ENCODE data around the gene RARRES2. TPM values are rescaled to one million over a fixed set of nuclear protein-coding genes. Genes with fewer than 3 reads are reported as not detected.

RARRES2 gene
- total RNA-seq, 1 experiment from 2014 or later = 2.1 TPM

DNA sequence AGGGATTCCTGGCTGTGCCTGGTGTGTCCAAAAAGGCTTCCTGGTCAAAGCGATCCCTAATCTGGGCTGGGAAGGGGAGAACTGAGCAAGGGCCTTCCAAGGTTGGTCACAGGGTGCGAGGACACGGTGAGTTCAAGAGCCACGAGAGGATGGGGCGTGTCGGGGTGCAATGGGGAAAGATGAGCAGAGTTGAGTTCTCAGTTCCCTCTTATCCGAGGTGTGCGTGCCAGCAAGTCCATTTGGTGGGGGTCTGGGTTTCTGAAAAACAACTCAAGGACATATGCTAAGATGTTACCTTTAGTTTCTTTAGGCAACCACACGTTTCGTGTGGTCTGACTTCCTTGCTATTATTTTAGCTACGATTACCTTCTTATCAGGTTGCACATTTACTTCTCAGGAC, 39.0 kb upstream of the RARRES2 start:
- H3K9ac ChIP-seq (ENCODE audit: low read length) = no peak overlapping the region; the same call in 1 of the 2 replicates
- no peaks in the 10 kb centered on the region for H4K20me1 ChIP-seq (ENCODE audit: insufficient read depth)
- ChIA-PET RAD21 (ENCODE audit: low non-redundant PET in 1 of 2, low total read pairs in 2 of 2, uncharacterized antibody in 2 of 2, unreplicated experiment in 2 of 2) (no interaction called here), POLR2A (no interaction called here), CTCF (no interaction called here)
- no peak overlapping the region for H3K27ac ChIP-seq (ENCODE audit: low read depth, low read length)
- H3K4me3 ChIP-seq (replicated peaks in 1 of 2; ENCODE audit: low read depth in 1 of 2, low read length in 2 of 2) = peak overlapping the region; percentile 66 to 88; a peak in 3 of 4 replicates
- TF ChIP-seq SIN3A (IDR thresholded peaks at IDR 0.05; ENCODE audit: low read depth) = no peak
- TF ChIP-seq EZH2phosphoT487 (IDR thresholded peaks at IDR 0.05; ENCODE audit: borderline replicate concordance) = no peak
- no peak for TF ChIP-seq ZNF274 (IDR thresholded peaks at IDR 0.05; ENCODE audit: low read depth, low read length)
- TF ChIP-seq ZBTB33 (IDR thresholded peaks at IDR 0.05; ENCODE audit: extremely low read depth, insufficient replicate concordance, low read length) = no peak
- no peak for TF ChIP-seq POLR2AphosphoS5 (IDR thresholded peaks at IDR 0.05; ENCODE audit: low read depth, low read length)
- TF ChIP-seq CEBPB (IDR thresholded peaks at IDR 0.05; ENCODE audit: low read depth) = no peak
- TF ChIP-seq EGR1 (IDR thresholded peaks at IDR 0.05; ENCODE audit: low read depth) = no peak
- no peaks in the 10 kb centered on the region for H3K27me3 ChIP-seq (ENCODE audit: insufficient read depth, low read length)
- ATAC-seq = no peak
- peak overlapping the region; percentile 99 for H3K4me2 ChIP-seq (ENCODE audit: low read length)
- H3K9me3 ChIP-seq (ENCODE audit: control insufficient read depth in 1 of 2, insufficient read depth in 1 of 2, low read depth in 1 of 2, low read length in 2 of 2) = no peaks in the 10 kb centered on the region
- no peaks in the 10 kb centered on the region for H3K36me3 ChIP-seq (ENCODE audit: control insufficient read depth in 1 of 2, insufficient read depth in 2 of 2, low read length in 2 of 2)
- H3K9me2 ChIP-seq (ENCODE audit: insufficient read depth) = no peaks in the 10 kb centered on the region
- no TSS peak for BruUV-seq (replicated peaks)
- intact Hi-C loops (cut with micrococcal nuclease) = loop anchor here (1.0 kb wide), 1 partner anchor 25 kb away; a partner anchor contains a TSS
- H3K4me1 ChIP-seq (ENCODE audit: control insufficient read depth in 1 of 2, insufficient read depth in 2 of 2, low read length in 2 of 2) = peaks cover 15 to 24% of the 10 kb centered on the region in 2 experiments
- DNase-seq (ENCODE audit: low read depth, low spot score) = no peak
- no peaks in the 10 kb centered on the region; the same call in 1 of the 2 replicates for H3K79me2 ChIP-seq (ENCODE audit: insufficient read depth, low read length)
- H2AFZ ChIP-seq (ENCODE audit: low read depth, low read length, poor library complexity, severe bottlenecking) = no peak overlapping the region

All from HCT116 (cell line).